HG02840 (cell line): ENCODE measurements around the gene IL27RA.
A peak's percentile ranks its signal among the peaks of the same experiment; 100 is the strongest.

Source experiments
- ATAC-seq: cut with Tn5 transposase; IDR thresholded peaks from one replicate; pipeline ENCODE4 v1.9.1; 2021; ENCODE audit warnings: mild to moderate bottlenecking, moderate library complexity, moderate number of reproducible peaks; ENCODE audit not compliant: unreplicated experiment, low FRiP score

IL27RA gene

DNA sequence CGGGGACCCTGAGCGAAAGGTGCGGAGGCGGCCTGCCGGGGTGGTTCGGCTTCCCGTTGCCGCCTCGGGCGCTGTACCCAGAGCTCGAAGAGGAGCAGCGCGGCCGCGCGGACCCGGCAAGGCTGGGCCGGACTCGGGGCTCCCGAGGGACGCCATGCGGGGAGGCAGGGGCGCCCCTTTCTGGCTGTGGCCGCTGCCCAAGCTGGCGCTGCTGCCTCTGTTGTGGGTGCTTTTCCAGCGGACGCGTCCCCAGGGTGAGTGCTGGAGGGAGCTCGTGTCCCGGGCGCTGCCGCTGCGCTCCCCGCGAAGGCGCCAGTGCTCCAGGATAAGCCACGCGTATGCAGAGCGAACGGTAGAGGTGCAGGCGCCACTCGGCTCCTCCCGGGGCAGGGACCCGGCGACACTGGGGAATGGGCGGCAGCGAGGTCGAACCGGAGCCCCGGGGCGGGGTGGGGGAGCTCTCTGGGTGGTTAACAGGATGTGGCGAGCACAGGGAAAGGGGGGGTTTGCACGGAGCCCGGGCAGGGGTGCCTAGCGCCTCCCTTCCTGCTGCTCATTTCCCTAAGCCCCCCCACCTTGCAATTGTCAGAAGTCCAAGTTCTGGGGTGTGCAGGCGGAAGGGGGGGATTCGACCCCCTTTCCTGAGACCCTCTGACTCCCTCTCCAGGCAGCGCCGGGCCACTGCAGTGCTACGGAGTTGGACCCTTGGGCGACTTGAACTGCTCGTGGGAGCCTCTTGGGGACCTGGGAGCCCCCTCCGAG, at the start of gene IL27RA:
Gene IL27RA, plus strand, starts transcription at position 44 of the 762 bp plus-strand sequence. Its CDS starts 111 bp downstream, at position 155.
- no peak for ATAC-seq

GRCh38 chr19:13981988-13982501, 49.5 kb upstream of the IL27RA start:
- no peak for ATAC-seq

GRCh38 chr19:13982773-13983172, 48.8 kb upstream of the IL27RA start:
- ATAC-seq, result no peak

DNA sequence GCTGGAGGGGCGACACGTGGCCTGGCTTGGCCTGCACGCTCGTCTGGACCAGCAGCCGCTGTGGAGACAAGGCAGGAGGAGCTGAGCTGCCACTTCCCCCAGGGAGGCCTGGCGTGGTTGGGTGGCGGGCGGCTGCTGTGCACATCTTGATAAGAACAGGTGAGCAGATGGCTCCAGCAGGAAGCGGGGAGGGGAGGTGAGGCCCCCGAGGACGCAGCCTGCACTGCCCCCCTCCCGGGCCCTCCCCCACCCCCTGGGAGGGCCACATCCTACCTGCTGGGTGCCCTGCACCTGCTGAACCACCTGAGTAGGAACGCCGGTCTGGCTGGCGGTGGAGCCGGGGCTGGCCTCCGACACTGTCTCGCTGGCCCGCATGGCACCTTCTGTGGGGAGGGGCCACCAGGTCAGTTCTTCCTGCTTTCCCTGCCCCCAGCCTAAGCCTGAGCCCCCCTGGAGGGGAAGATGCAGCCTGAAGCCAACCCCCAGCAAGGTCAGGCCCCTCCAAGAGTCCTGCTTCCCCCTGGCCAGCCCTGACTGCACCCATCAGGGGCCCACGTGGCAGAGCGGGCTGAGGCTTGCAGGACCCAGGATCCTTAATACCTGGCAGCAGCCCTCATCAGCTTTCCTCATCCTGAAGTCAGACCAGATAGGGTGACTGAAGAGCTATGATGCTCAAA, 48.2 kb upstream of the IL27RA start:
- no peak for ATAC-seq

- ATAC-seq, result no peak
These were observed 47.4 kb upstream of the IL27RA start for GRCh38 chr19:13984186-13984585.

GRCh38 chr19:13984875-13985741, 46.5 kb upstream of the IL27RA start:
- ATAC-seq, result no peak

DNA sequence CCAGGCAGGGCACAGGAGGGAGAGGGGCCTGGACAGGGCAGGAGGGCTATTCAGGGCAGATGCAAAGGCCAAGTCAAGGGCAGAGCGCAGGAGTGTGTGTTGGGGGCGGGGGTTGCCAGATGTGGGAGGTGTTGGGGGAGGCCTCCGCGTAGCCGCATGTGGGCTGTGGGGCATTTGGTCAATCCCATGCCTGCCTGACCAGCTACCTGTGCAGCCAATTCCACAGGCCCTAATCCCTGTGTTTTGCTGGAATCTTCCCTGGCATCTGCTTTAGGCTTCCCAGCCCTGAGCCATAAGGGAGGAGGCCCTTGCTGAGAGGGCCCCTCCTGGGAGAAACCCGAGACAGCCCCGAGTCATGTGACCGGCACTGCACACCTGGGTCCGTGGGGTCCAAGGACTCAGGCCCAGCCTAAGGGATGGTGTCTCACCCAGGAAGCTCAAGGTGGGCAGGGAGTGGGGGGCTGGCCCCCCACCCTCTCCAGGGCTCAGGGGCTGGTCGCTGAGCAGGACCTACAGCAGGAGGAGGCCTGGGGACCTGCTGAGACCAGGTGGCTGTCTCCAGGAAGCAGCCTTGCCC, 45.7 kb upstream of the IL27RA start:
- peak; percentile 30 for ATAC-seq

- ATAC-seq, result peak; percentile 81
These were observed 45.1 kb upstream of the IL27RA start for GRCh38 chr19:13986348-13986904.

GRCh38 chr19:13987101-13987890, 44.3 kb upstream of the IL27RA start:
- no peak for ATAC-seq

GRCh38 chr19:13989487-13989886, 42.1 kb upstream of the IL27RA start:
- ATAC-seq, result no peak

DNA sequence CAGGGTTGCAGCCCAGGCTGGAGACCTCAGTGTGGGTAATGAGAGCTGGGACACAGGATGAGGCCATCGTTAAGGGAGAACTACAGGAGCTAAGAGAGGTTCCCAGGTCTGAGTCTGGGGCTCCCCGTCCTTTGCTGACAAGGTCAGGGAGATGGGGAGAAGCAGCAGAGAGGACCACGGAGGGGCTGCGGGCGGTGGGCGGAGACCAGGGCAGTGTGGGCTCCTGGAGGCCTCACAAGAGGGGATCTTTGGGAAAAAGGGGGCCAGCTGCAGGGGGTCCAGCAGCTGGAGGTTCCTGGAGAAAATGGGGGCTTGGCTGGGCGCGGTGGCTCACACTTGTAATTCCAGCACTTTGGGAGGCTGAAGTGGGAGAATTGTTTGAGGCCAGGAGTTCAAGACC, 41.5 kb upstream of the IL27RA start:
- no peak for ATAC-seq

DNA sequence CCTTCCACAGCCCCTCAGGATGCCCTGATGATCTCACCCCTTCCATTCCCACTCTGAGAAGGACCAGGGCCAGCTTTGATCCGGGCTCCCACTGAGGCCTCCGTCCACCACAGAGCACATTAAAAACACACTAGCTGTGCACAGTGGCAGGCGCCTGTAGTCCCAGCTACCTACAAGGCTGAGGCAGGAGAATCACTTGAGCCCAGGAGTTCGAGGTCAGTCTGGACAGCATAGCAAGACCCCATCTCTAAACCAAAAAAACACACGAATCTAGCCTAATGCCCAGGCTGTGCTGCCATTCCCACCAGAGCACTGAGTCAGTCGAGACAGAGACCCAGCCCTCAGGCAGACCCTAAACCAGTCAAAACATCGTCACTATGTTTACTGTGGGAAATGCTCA, 39.5 kb upstream of the IL27RA start:
- no peak for ATAC-seq

- no peak for ATAC-seq
These were observed 37.8 kb upstream of the IL27RA start for GRCh38 chr19:13993590-13994300.

- ATAC-seq, result no peak
These were observed 36.4 kb upstream of the IL27RA start for GRCh38 chr19:13995017-13995728.

GRCh38 chr19:13995878-13996765, 35.4 kb upstream of the IL27RA start:
- ATAC-seq, result no peak

DNA sequence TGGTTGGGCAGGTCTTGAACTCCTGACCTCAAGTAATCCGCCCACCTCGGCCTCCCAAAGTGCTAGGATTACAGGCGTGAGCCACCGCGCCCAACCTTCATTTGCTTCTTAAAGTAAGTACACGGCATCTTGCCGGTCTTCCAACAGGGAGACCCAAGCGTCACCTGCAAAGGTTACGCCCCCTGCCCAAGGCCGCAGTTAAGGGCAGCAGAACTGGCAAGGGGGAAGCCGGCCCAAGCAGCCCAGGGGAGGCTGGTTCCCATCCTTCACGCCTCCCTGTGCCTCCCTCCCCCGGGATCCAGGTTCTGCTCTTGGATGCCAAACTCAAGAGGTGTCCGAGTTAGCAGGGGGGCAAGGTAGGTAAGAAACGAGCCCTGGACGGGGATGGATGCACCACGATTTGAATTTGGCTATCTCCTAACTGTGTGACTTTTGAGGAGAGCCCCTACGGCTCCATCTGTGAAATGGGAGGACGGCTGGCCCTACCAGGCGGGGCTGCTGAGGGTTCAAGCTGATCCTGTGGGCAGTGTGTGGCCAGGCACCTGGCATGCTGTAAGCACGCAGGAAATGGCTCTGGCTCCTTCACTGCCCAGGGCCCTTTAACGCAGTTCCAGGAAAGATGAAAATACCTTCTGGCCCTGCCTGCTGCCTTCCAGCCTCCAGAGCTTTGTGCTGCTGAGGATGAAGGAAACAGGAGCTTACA, 34.5 kb upstream of the IL27RA start:
- ATAC-seq, result no peak

DNA sequence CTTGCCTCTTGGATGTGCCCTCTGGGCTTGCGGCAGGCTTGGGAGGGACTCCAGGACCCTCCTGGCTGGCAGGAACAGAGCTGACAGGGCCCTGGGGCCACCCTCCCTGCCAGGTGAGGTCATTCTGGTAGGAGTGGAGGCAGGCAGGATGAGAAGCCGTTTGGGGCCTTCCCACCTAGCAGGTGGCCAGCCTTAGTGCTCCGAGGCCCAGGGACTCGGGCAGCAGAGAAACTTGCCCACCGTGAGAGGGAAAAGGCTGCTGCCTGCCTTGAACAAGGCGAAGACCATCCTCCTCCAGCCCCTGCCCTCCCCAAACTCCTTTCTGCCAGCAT, 34.0 kb upstream of the IL27RA start:
- ATAC-seq, result no peak
